Neural progenitor cell (in vitro differentiated cells): ENCODE data around the gene SLC35C1. TPM values are rescaled to one million over a fixed set of nuclear protein-coding genes. Genes with fewer than 3 reads are reported as not detected.

Experiments
- DNase-seq: peaks from one replicate; pipeline ENCODE4 v3.0.0-alpha.2; 2016; ENCODE audit warnings: low spot score
- H2AFZ ChIP-seq: fragments of 200-600 bp; sonication (generic); replicated peaks from 2 replicates; pipeline ENCODE4 v1.6.1; 2016; ENCODE audit warnings: antibody characterized with exemption
- H3F3A ChIP-seq: fragments of 200-600 bp; sonication (generic); 2 replicates; pipeline ENCODE4 v1.6.1; 2016; ENCODE audit warnings: antibody characterized with exemption, low read depth
- H3K27ac ChIP-seq: fragments of 200-600 bp; sonication (generic); 2 replicates; pipeline ENCODE4 v1.5.1; 2016; ENCODE audit warnings: mild to moderate bottlenecking
- H3K27me3 ChIP-seq: fragments of 200-600 bp; sonication (generic); 2 replicates; pipeline ENCODE4 v1.6.1; 2016; ENCODE audit warnings: mild to moderate bottlenecking, moderate library complexity
- H3K36me3 ChIP-seq: fragments of 200-600 bp; sonication (generic); 2 replicates; pipeline ENCODE4 v1.5.1; 2016
- H3K4me1 ChIP-seq: fragments of 200-600 bp; sonication (generic); 2 replicates; pipeline ENCODE4 v1.6.1; 2016; ENCODE audit warnings: mixed run types
- H3K4me2 ChIP-seq: fragments of 200-600 bp; sonication (generic); 2 replicates; pipeline ENCODE4 v1.6.1; 2016
- H3K4me3 ChIP-seq: fragments of 200-600 bp; sonication (generic); 2 replicates; pipeline ENCODE4 v1.5.1; 2016
- H3K79me2 ChIP-seq: fragments of 200-600 bp; sonication (generic); 2 replicates; pipeline ENCODE4 v1.6.1; 2016; ENCODE audit warnings: low read depth
- H3K9ac ChIP-seq: fragments of 200-600 bp; sonication (generic); 2 replicates; pipeline ENCODE4 v1.6.1; 2016
- H3K9me3 ChIP-seq: fragments of 200-600 bp; sonication (generic); 2 replicates; pipeline ENCODE4 v1.5.1; 2016; ENCODE audit warnings: low read depth
- H4K20me1 ChIP-seq: fragments of 200-600 bp; sonication (generic); 2 replicates; pipeline ENCODE4 v1.6.1; 2016; ENCODE audit warnings: low read depth
- H3K27ac Mint-ChIP-seq: 3 replicates; pipeline ENCODE4 v1.8.0; 2021; ENCODE audit warnings: mixed read lengths
- H3K27me3 Mint-ChIP-seq: 2 replicates; pipeline ENCODE4 v1.8.0; 2022; ENCODE audit warnings: low read depth, mild to moderate bottlenecking, inconsistent platforms, moderate library complexity, mixed read lengths; ENCODE audit not compliant: insufficient read depth
- H3K36me3 Mint-ChIP-seq: 3 replicates; pipeline ENCODE4 v1.8.0; 2021; ENCODE audit warnings: mixed read lengths
- H3K4me1 Mint-ChIP-seq: 3 replicates; pipeline ENCODE4 v1.8.0; 2021; ENCODE audit warnings: mixed read lengths
- H3K4me3 Mint-ChIP-seq: 3 replicates; pipeline ENCODE4 v1.8.0; 2021; ENCODE audit warnings: mild to moderate bottlenecking, moderate library complexity, mixed read lengths
- H3K9me3 Mint-ChIP-seq: 3 replicates; pipeline ENCODE4 v1.8.0; 2020; ENCODE audit warnings: mixed read lengths
- CTCF ChIP-seq: fragments of 200-600 bp; sonication (generic); IDR thresholded peaks from 2 replicates; pipeline ENCODE4 v1.5.1; 2017; ENCODE audit warnings: antibody characterized with exemption, mild to moderate bottlenecking
- EZH2 ChIP-seq: fragments of 200-600 bp; sonication (generic); IDR thresholded peaks from 2 replicates; pipeline ENCODE4 v1.6.1; 2017; ENCODE audit warnings: antibody characterized with exemption, mild to moderate bottlenecking, moderate library complexity
- EZH2phosphoT487 ChIP-seq: fragments of 200-600 bp; sonication (generic); IDR thresholded peaks from 2 replicates; pipeline ENCODE4 v1.6.1; 2017; ENCODE audit warnings: antibody characterized with exemption
- total RNA-seq: library from RNA; depleted of rRNA; stranded (reverse); fragments of >200 nt; gene quantifications from 2 replicates; pipeline ENCODE4 v1.2.3, GENCODE V29; 2015; ENCODE audit warnings: low replicate concordance

Gene SLC35C1
- total RNA-seq, 1 donor from 2014 or later: 1.3 TPM

GRCh38 chr11:45857961-45858474 is 53.1 kb downstream of the SLC35C1 start:
- H3K9ac ChIP-seq: no peak overlapping the region
- peaks cover 17% of the 10 kb centered on the region for H3K4me1 ChIP-seq
- no peaks in the 10 kb centered on the region for H3K36me3 ChIP-seq
- H2AFZ ChIP-seq: no peak overlapping the region
- no peak for TF ChIP-seq EZH2
- TF ChIP-seq EZH2phosphoT487: no peak
- no peak for TF ChIP-seq CTCF
- no peaks in the 10 kb centered on the region for H3K27me3 ChIP-seq
- H3K9me3 ChIP-seq: no peaks in the 10 kb centered on the region
- peaks cover 2% of the 10 kb centered on the region for H3K27me3 Mint-ChIP-seq
- H3K79me2 ChIP-seq: peaks cover 8% of the 10 kb centered on the region
- no peak overlapping the region for H3K27ac Mint-ChIP-seq
- no peak overlapping the region for H3K27ac ChIP-seq
- peaks cover 16% of the 10 kb centered on the region for H3K4me1 Mint-ChIP-seq
- H3K4me3 ChIP-seq: no peak overlapping the region
- no peaks in the 10 kb centered on the region for H3K9me3 Mint-ChIP-seq
- no peaks in the 10 kb centered on the region for H3F3A ChIP-seq
- H3K4me2 ChIP-seq: no peak overlapping the region
- peaks cover 35% of the 10 kb centered on the region for H4K20me1 ChIP-seq
- no peak overlapping the region for H3K4me3 Mint-ChIP-seq
- DNase-seq: no peak
- peaks cover 7% of the 10 kb centered on the region for H3K36me3 Mint-ChIP-seq

- Histone ChIP-seq H3K27me3 (no peaks in the 10 kb centered on the region), H3K9me3 (no peaks in the 10 kb centered on the region), H3K79me2 (peaks cover 5% of the 10 kb centered on the region), H3F3A (no peaks in the 10 kb centered on the region), H4K20me1 (peaks cover 27% of the 10 kb centered on the region), H3K27ac (no peak overlapping the region), H2AFZ (no peak overlapping the region), H3K36me3 (no peaks in the 10 kb centered on the region), H3K9ac (no peak overlapping the region), H3K4me1 (peaks cover 17% of the 10 kb centered on the region), H3K4me2 (no peak overlapping the region), H3K4me3 (no peak overlapping the region)
- H3K27me3 Mint-ChIP-seq: peaks cover 2% of the 10 kb centered on the region
- no peaks in the 10 kb centered on the region for H3K9me3 Mint-ChIP-seq
- no peak overlapping the region for H3K27ac Mint-ChIP-seq
- no peak for DNase-seq
- no peak overlapping the region for H3K4me3 Mint-ChIP-seq
- TF ChIP-seq EZH2phosphoT487 (no peak), EZH2 (no peak), CTCF (no peak)
- peaks cover 16% of the 10 kb centered on the region for H3K4me1 Mint-ChIP-seq
- H3K36me3 Mint-ChIP-seq: peaks cover 7% of the 10 kb centered on the region
Observed at GRCh38 chr11:45858751-45859398, 53.9 kb downstream of the SLC35C1 start.

- H3K4me3 Mint-ChIP-seq: no peak overlapping the region
- no peak overlapping the region for H3K27ac Mint-ChIP-seq
- H3K79me2 ChIP-seq: no peaks in the 10 kb centered on the region
- H3K27me3 ChIP-seq: no peaks in the 10 kb centered on the region
- H3K4me1 Mint-ChIP-seq: peaks cover 16% of the 10 kb centered on the region
- H3K9ac ChIP-seq: no peak overlapping the region
- no peaks in the 10 kb centered on the region for H3F3A ChIP-seq
- peaks cover 7% of the 10 kb centered on the region for H3K36me3 Mint-ChIP-seq
- peaks cover 21% of the 10 kb centered on the region for H4K20me1 ChIP-seq
- TF ChIP-seq EZH2phosphoT487 (no peak), EZH2 (no peak)
- peaks cover 16% of the 10 kb centered on the region for H3K4me1 ChIP-seq
- H3K9me3 ChIP-seq: no peaks in the 10 kb centered on the region
- H3K36me3 ChIP-seq: no peaks in the 10 kb centered on the region
- H3K27me3 Mint-ChIP-seq: peaks cover 2% of the 10 kb centered on the region
- H3K9me3 Mint-ChIP-seq: no peaks in the 10 kb centered on the region
- no peak overlapping the region for H3K4me3 ChIP-seq
- peak; percentile 62 for DNase-seq
- H3K4me2 ChIP-seq: no peak overlapping the region
- H3K27ac ChIP-seq: no peak overlapping the region
- no peak overlapping the region for H2AFZ ChIP-seq
Observed at GRCh38 chr11:45859661-45860140, 54.8 kb downstream of the SLC35C1 start.

GRCh38 chr11:45860348-45860747 is 55.4 kb downstream of the SLC35C1 start:
- TF ChIP-seq EZH2phosphoT487 (no peak), EZH2 (no peak), CTCF (no peak)
- Histone ChIP-seq H3K4me2 (no peak overlapping the region), H3K4me1 (peaks cover 10% of the 10 kb centered on the region), H3K9ac (no peak overlapping the region), H3K4me3 (no peak overlapping the region), H3K27me3 (no peaks in the 10 kb centered on the region), H3K27ac (no peak overlapping the region), H3K79me2 (no peaks in the 10 kb centered on the region), H2AFZ (no peak overlapping the region), H4K20me1 (peaks cover 14% of the 10 kb centered on the region), H3K36me3 (no peaks in the 10 kb centered on the region), H3F3A (no peaks in the 10 kb centered on the region), H3K9me3 (no peaks in the 10 kb centered on the region)
- H3K4me1 Mint-ChIP-seq: peaks cover 11% of the 10 kb centered on the region
- no peak overlapping the region for H3K27ac Mint-ChIP-seq
- peaks cover 8% of the 10 kb centered on the region for H3K36me3 Mint-ChIP-seq
- H3K27me3 Mint-ChIP-seq: peaks cover 2% of the 10 kb centered on the region
- H3K4me3 Mint-ChIP-seq: no peak overlapping the region
- DNase-seq: no peak
- H3K9me3 Mint-ChIP-seq: no peaks in the 10 kb centered on the region
